HepG2 (cell line): ENCODE data around the gene RRAS. TPM values are rescaled to one million over a fixed set of nuclear protein-coding genes. Genes with fewer than 3 reads are reported as not detected.

Experiments
- AKAP8 ChIP-seq: sonication (generic); formaldehyde crosslinking; IDR thresholded peaks from 2 replicates; pipeline ENCODE4 v1.5.1; 2020; ENCODE audit warnings: mild to moderate bottlenecking, missing genetic modification reagents
- BORCS8-MEF2B ChIP-seq: sonication (generic); formaldehyde crosslinking; IDR thresholded peaks from 2 replicates; pipeline ENCODE4 v1.8.0; 2022; ENCODE audit warnings: mild to moderate bottlenecking, missing genetic modification reagents
- EP300 ChIP-seq, 3 experiments: sonication (generic) in 1 of 3; formaldehyde crosslinking in 1 of 3; IDR thresholded peaks; 2 replicates each; pipeline versions ENCODE4 v1.5.1 to v1.6.1; 2011 to 2020; ENCODE audit warnings: low read depth in 2 of 3, low read length in 2 of 3, borderline replicate concordance in 1 of 3, improper control_type of control experiment in 1 of 3, mild to moderate bottlenecking in 1 of 3, missing genetic modification reagents in 1 of 3, moderate library complexity in 1 of 3
- FIP1L1 ChIP-seq: fragments of 200-400 bp; formaldehyde crosslinking; IDR thresholded peaks from 2 replicates; pipeline ENCODE4 v1.6.1; 2018; ENCODE audit warnings: low read depth, mild to moderate bottlenecking, low read length, moderate library complexity, borderline replicate concordance; ENCODE audit not compliant: insufficient read depth
- FOXP4 ChIP-seq: sonication (generic); formaldehyde crosslinking; IDR thresholded peaks from 2 replicates; pipeline ENCODE4 v1.4.0; 2020; ENCODE audit warnings: missing genetic modification reagents
- MAFK ChIP-seq, 2 experiments: IDR thresholded peaks in 1 of 2; conservative IDR thresholded peaks in 1 of 2; 2 replicates each; pipeline ENCODE4 v1.6.1; 2011; ENCODE audit warnings: improper control_type of control experiment in 2 of 2, low read length in 2 of 2
- MAZ ChIP-seq, 2 experiments: sonication (generic) in 1 of 2; formaldehyde crosslinking in 1 of 2; IDR thresholded peaks; 2 replicates each; pipeline versions ENCODE4 v1.5.0 to v1.6.1; 2012 to 2020; ENCODE audit warnings: low read depth in 2 of 2, mild to moderate bottlenecking in 2 of 2, borderline replicate concordance in 1 of 2, improper control_type of control experiment in 1 of 2, low read length in 1 of 2, missing genetic modification reagents in 1 of 2, moderate library complexity in 1 of 2
- MYPOP ChIP-seq: sonication (generic); formaldehyde crosslinking; IDR thresholded peaks from 2 replicates; pipeline ENCODE4 v1.8.1; 2023; ENCODE audit warnings: mild to moderate bottlenecking, moderate library complexity, missing genetic modification reagents
- NFE2L2 ChIP-seq: fragments of 150-350 bp; IDR thresholded peaks from 2 replicates; pipeline ENCODE4 v1.6.1; 2014; ENCODE audit warnings: low read length
- NONO ChIP-seq, 2 experiments: fragments of 450-650 bp in 1 of 2; sonication (generic) in 1 of 2; formaldehyde crosslinking in 1 of 2; IDR thresholded peaks in 1 of 2; conservative IDR thresholded peaks in 1 of 2; 2 replicates each; pipeline versions ENCODE4 v1.6.1 to v1.8.0; 2017 to 2022; ENCODE audit warnings: mild to moderate bottlenecking in 1 of 2, missing genetic modification reagents in 1 of 2, moderate library complexity in 1 of 2
- RAD21 ChIP-seq: fragments of 450-650 bp; formaldehyde crosslinking; IDR thresholded peaks from 2 replicates; pipeline ENCODE4 v1.5.0; 2020; ENCODE audit warnings: mild to moderate bottlenecking
- TOPORS ChIP-seq: sonication (generic); formaldehyde crosslinking; IDR thresholded peaks from 2 replicates; pipeline ENCODE4 v1.8.0; 2023; ENCODE audit warnings: mild to moderate bottlenecking, missing genetic modification reagents
- ZMYM3 ChIP-seq: sonication (generic); formaldehyde crosslinking; IDR thresholded peaks from 2 replicates; pipeline ENCODE4 v1.5.1; 2020; ENCODE audit warnings: mild to moderate bottlenecking, missing genetic modification reagents
- ZNF3 ChIP-seq: IDR thresholded peaks from 2 replicates; pipeline ENCODE4 v1.7.0; 2017; ENCODE audit warnings: inconsistent platforms
- ZNF784 ChIP-seq: sonication (generic); formaldehyde crosslinking; IDR thresholded peaks from 2 replicates; pipeline ENCODE4 v1.5.1; 2020; ENCODE audit warnings: missing genetic modification reagents, mild to moderate bottlenecking, borderline replicate concordance
- ZNF841 ChIP-seq: sonication (generic); formaldehyde crosslinking; IDR thresholded peaks from 2 replicates; pipeline ENCODE4 v1.8.1; 2023; ENCODE audit warnings: missing genetic modification reagents, borderline replicate concordance
- polyA plus RNA-seq, 8 experiments: library from polyadenylated mRNA; depleted of rRNA in 3 of 8; stranded (reverse) in 7 of 8; unstranded in 1 of 8; fragments of >200 nt; fragmentation: Illumina TruSeq in 4 of 8; extraction: Trizol in 4 of 8; gene quantifications; 2 replicates each; pipeline versions ENCODE4 v1.2.1 to v1.2.3, GENCODE V29; 2011 to 2016; ENCODE audit warnings: low read depth in 4 of 8, missing spikeins in 1 of 8, mixed read lengths in 1 of 8; ENCODE audit not compliant: insufficient read depth in 1 of 8
- total RNA-seq, 5 experiments: library from RNA; depleted of rRNA; stranded (reverse); fragments of >200 nt; fragmentation: Illumina TruSeq; extraction: Trizol; gene quantifications; 2 replicates each; pipeline ENCODE4 v1.2.3, GENCODE V29; 2016; ENCODE audit warnings: low read depth in 1 of 5
- TF ChIP-seq, protein P1 (sequence below): sonication (generic); formaldehyde crosslinking; conservative IDR thresholded peaks from 2 replicates; pipeline ENCODE4 v1.4.0; 2020; ENCODE audit warnings: mild to moderate bottlenecking, missing genetic modification reagents, moderate library complexity
- TF ChIP-seq, protein P2 (sequence below): sonication (generic); formaldehyde crosslinking; IDR thresholded peaks from 2 replicates; pipeline ENCODE4 v1.4.0; 2020; ENCODE audit warnings: missing genetic modification reagents, mild to moderate bottlenecking, borderline replicate concordance

Gene RRAS
- total and polyA plus RNA-seq, 2 of the 13 experiments (the other 11 are each of a cell fraction or from before 2014, with no cell fraction given) = 1.5 to 12.0 TPM

DNA sequence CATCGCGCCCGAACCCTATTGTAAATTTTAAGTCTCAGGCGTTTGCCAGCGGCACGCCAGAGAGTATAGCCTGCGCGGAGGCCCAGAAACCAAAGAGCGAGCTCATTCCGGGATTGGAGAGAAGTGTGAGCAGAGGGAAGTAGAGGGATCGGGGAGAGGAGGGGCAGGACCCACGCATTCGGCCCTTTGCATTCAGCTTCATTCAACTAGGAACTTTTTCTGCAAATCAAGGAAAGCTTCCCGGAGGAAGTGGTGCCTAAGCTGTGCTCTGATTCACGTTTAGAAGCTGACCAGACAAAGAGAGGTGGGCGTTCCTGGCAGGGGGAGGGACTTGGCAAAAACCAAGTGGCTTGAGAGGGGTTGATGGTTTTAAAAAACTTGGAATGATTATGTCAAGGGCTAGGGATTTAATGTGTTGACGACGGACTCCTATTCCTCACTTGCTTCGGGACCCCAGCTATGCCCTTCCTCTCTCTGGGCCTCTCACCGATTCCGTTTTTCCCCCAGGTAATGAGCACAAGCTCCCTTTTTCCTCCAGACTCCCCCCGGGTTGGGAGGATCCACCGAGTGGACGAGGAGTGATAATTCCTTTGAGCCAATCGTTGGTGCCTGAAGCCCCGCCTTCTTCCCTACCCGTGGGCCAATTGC lies 36.3 kb upstream of the RRAS start (continued):
- TF ChIP-seq, protein P1, sequence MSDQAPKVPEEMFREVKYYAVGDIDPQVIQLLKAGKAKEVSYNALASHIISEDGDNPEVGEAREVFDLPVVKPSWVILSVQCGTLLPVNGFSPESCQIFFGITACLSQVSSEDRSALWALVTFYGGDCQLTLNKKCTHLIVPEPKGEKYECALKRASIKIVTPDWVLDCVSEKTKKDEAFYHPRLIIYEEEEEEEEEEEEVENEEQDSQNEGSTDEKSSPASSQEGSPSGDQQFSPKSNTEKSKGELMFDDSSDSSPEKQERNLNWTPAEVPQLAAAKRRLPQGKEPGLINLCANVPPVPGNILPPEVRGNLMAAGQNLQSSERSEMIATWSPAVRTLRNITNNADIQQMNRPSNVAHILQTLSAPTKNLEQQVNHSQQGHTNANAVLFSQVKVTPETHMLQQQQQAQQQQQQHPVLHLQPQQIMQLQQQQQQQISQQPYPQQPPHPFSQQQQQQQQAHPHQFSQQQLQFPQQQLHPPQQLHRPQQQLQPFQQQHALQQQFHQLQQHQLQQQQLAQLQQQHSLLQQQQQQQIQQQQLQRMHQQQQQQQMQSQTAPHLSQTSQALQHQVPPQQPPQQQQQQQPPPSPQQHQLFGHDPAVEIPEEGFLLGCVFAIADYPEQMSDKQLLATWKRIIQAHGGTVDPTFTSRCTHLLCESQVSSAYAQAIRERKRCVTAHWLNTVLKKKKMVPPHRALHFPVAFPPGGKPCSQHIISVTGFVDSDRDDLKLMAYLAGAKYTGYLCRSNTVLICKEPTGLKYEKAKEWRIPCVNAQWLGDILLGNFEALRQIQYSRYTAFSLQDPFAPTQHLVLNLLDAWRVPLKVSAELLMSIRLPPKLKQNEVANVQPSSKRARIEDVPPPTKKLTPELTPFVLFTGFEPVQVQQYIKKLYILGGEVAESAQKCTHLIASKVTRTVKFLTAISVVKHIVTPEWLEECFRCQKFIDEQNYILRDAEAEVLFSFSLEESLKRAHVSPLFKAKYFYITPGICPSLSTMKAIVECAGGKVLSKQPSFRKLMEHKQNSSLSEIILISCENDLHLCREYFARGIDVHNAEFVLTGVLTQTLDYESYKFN (CRISPR knock-in tag) = peak; percentile 9; the same call in 1 of the 2 replicates
- TF ChIP-seq MYPOP = peak; percentile 15; the same call in 1 of the 2 replicates
- peak; percentile 94 for TF ChIP-seq MAZ (IDR thresholded peaks at IDR 0.05; ENCODE audit: borderline replicate concordance, low read depth, low read length)
- TF ChIP-seq MAZ (CRISPR knock-in tag; IDR thresholded peaks at IDR 0.05; ENCODE audit: low read depth) = no peak
- no peak; the same call in 1 of the 2 replicates for TF ChIP-seq NONO (IDR thresholded peaks at IDR 0.05)
- no peak for TF ChIP-seq NONO (CRISPR knock-in tag; conservative IDR thresholded peaks at IDR 0.05)
- TF ChIP-seq, protein P2, sequence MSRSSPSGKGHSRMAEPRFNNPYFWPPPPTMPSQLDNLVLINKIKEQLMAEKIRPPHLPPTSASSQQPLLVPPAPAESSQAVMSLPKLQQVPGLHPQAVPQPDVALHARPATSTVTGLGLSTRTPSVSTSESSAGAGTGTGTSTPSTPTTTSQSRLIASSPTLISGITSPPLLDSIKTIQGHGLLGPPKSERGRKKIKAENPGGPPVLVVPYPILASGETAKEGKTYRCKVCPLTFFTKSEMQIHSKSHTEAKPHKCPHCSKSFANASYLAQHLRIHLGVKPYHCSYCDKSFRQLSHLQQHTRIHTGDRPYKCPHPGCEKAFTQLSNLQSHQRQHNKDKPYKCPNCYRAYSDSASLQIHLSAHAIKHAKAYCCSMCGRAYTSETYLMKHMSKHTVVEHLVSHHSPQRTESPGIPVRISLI (CRISPR knock-in tag) = peak; percentile 61; the same call in 1 of the 2 replicates
- no peak for TF ChIP-seq EP300 (IDR thresholded peaks at IDR 0.05; ENCODE audit: low read depth in 2 of 2, low read length in 2 of 2)
- TF ChIP-seq EP300 (CRISPR knock-in tag; IDR thresholded peaks at IDR 0.05; ENCODE audit: borderline replicate concordance) = no peak
- TF ChIP-seq ZMYM3 (CRISPR knock-in tag) = peak; percentile 100
- TF ChIP-seq FOXP4 = no peak
- no peak for TF ChIP-seq NFE2L2
- no peak for TF ChIP-seq ZNF841 (CRISPR knock-in tag)
- no peak for TF ChIP-seq FIP1L1
- peak; percentile 79; the same call in 1 of the 2 replicates for TF ChIP-seq BORCS8-MEF2B (CRISPR knock-in tag)
- TF ChIP-seq ZNF3 (CRISPR knock-in tag) = no peak
- 0 out of 2 replicates have a peak, but pooled peaks have one; percentile 53 for TF ChIP-seq AKAP8 (CRISPR knock-in tag)
- TF ChIP-seq ZNF784 (CRISPR knock-in tag) = no peak
- TF ChIP-seq TOPORS (CRISPR knock-in tag) = 0 out of 2 replicates have a peak, but pooled peaks have one; percentile 49
- no peak for TF ChIP-seq RAD21 (CRISPR knock-in tag)
- TF ChIP-seq MAFK (conservative IDR thresholded peaks at IDR 0.05 in 1 of 2, IDR thresholded peaks at IDR 0.05 in 1 of 2; ENCODE audit: low read length in 2 of 2) = 0 out of 4 replicates have a peak, but pooled peaks of 1 of the 2 experiments have one; percentile 19
